ENCODE results near the gene CALHM2. TPM values are rescaled to one million over a fixed set of nuclear protein-coding genes. Genes with fewer than 3 reads are reported as not detected.

CALHM2 gene, protein sequence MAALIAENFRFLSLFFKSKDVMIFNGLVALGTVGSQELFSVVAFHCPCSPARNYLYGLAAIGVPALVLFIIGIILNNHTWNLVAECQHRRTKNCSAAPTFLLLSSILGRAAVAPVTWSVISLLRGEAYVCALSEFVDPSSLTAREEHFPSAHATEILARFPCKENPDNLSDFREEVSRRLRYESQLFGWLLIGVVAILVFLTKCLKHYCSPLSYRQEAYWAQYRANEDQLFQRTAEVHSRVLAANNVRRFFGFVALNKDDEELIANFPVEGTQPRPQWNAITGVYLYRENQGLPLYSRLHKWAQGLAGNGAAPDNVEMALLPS
- not detected in 2 replicates for total RNA-seq (2016; rRNA removed; fragmentation: Illumina TruSeq; extraction: Trizol)
- total RNA-seq (2016; cell fraction: cytosol; rRNA removed; fragmentation: Illumina TruSeq; extraction: Trizol; ENCODE audit: low read depth): not detected in 2 replicates
- 0.06 TPM in 1 of 2 replicates, not detected in the other for total RNA-seq (2016; cell fraction: insoluble cytoplasmic fraction; rRNA removed; fragmentation: Illumina TruSeq; extraction: Trizol)
- total RNA-seq (2016; cell fraction: membrane; rRNA removed; fragmentation: Illumina TruSeq; extraction: Trizol): 0.10 TPM in 1 of 2 replicates, not detected in the other
- not detected in 2 replicates for total RNA-seq (2016; cell fraction: nucleus; rRNA removed; fragmentation: Illumina TruSeq; extraction: Trizol)
- 0.15 TPM in 1 of 2 replicates, not detected in the other for polyA plus RNA-seq (2011; rRNA removed)
- polyA plus RNA-seq (2011; cell fraction: cytosol; rRNA removed): 0.09 and 0.15 TPM in 2 replicates
- polyA plus RNA-seq (2011; cell fraction: nucleus; rRNA removed): 0.09 and 0.19 TPM in 2 replicates
- polyA plus RNA-seq (2012): 0.24 and 0.43 TPM in 2 replicates
- not detected in 2 replicates for polyA plus RNA-seq (2016; cell fraction: cytosol; fragmentation: Illumina TruSeq; extraction: Trizol; ENCODE audit: low read depth)
- polyA plus RNA-seq (2016; cell fraction: insoluble cytoplasmic fraction; fragmentation: Illumina TruSeq; extraction: Trizol; ENCODE audit: low read depth): not detected in 2 replicates
- 0.17 TPM in 1 of 2 replicates, not detected in the other for polyA plus RNA-seq (2016; cell fraction: membrane; fragmentation: Illumina TruSeq; extraction: Trizol; ENCODE audit: low read depth)
- polyA plus RNA-seq (2016; cell fraction: nucleus; fragmentation: Illumina TruSeq; extraction: Trizol; ENCODE audit: insufficient read depth, low read depth): not detected in 2 replicates
- 0.24 and 3.0 TPM in 2 replicates for polyA minus RNA-seq (2011; rRNA and poly(A)+ RNA removed; ENCODE audit: low replicate concordance)
- polyA minus RNA-seq (2011; cell fraction: cytosol; rRNA and poly(A)+ RNA removed): not detected in 2 replicates
- not detected in 2 replicates for polyA minus RNA-seq (2011; cell fraction: nucleus; rRNA and poly(A)+ RNA removed)
- percentile 14 among the genes with signal in this experiment for Bru-seq, nascent RNA
- percentile 12 among the genes with signal in this experiment for BruChase-seq, experiment 1, labeled RNA remaining after a 6-hour chase
- BruChase-seq, experiment 2, labeled RNA remaining after a 2-hour chase: percentile 16 among the genes with signal in this experiment
- long read RNA-seq, experiment 1: 0 reads
- long read RNA-seq, experiment 2, partial matches to known transcripts: 1 of 1 reads
- long read RNA-seq, experiment 2, other reads (novel, unspliced or antisense): 0 of 1 reads

DNA sequence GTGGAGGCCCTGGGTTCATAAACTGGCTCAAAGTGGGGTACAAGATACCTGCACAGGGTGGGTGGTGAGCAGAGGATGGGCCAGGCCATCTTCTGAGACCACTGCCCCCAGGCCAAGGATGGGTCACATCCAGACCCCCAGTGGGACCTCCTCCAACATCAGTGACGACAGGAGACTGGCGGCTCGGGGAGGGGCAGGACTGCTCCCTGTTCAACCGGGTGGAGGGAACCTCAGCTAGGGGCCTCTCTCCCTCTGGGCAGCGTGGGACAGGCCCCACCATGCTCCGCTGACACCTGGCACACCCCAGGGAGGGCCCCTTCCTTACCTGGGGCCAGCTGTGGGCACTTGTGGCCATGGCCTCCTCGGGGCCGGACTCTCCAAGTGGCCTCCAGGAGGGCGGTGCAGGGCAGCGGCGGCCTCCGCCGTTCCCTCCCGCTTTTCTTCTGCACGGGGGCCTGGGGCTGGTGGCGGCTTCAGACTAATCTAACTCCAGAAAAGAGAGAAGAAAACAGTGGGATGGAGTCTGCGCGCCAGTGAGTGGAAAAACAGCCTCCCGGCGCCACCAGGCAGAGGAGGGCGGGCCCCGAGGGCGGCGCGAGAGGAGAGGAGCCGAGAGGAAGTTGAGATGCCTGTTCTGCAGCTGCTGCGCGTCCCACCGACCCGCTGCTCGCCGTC is at the start of gene CALHM2:
Gene CALHM2, minus strand, starts transcription at position 540 of the 675 bp plus-strand sequence. CDS start 2,429 bp downstream, outside the sequence.
- peaks cover 2 to 32% of the 10 kb centered on the region in 2 experiments for H3K27me3 ChIP-seq (ENCODE audit: control insufficient read depth in 1 of 2, insufficient read depth in 2 of 2, low read length in 2 of 2)
- intact Hi-C loops (cut with micrococcal nuclease; ENCODE audit: unreplicated experiment) (no loop called here), in situ Hi-C loops (cut with HindIII; ENCODE audit: extremely low pct_ligation_motif_present, low pct_unique_long_range_greater_than_20kb) (no loop called here)
- no peaks in the 10 kb centered on the region for H4K20me1 ChIP-seq (ENCODE audit: insufficient read depth, low read length)
- WGBS (ENCODE audit: low lambda C conversion rate): 6% methylated on average over 17 of the region's 32 CpGs
- H3K4me2 ChIP-seq (ENCODE audit: low read depth, low read length): peak within 1 kb of the TSS; percentile 81
- no TSS peak for BruUV-seq (replicated peaks)
- ChIA-PET POLR2A (interaction anchor here (1.0 kb wide), 1 partner anchor 10 kb away, joined by 3 read pairs; no protein-coding TSS in a partner anchor), CTCF (ENCODE audit: low intra/inter-chr PET ratio, low total read pairs) (no interaction called here)
- no peaks in the 10 kb centered on the region; a peak in 1 of 5 replicates for H3K36me3 ChIP-seq (replicated peaks in 1 of 2; ENCODE audit: control insufficient read depth in 1 of 2, insufficient read depth in 2 of 2, low read length in 2 of 2)
- peak within 1 kb of the TSS; percentile 54 to 69 (median 54) for H3K4me3 ChIP-seq (replicated peaks in 1 of 3; ENCODE audit: insufficient read depth in 1 of 3, low read depth in 2 of 3, low read length in 3 of 3)
- H3K9ac ChIP-seq (ENCODE audit: insufficient read depth, low read depth, low read length): peak within 1 kb of the TSS; percentile 30; the same call in 1 of the 2 replicates
- FAIRE-seq: no peak
- no peaks in the 10 kb centered on the region for H3K9me3 ChIP-seq (ENCODE audit: low read length)
- H3K27ac ChIP-seq (ENCODE audit: extremely low read length, insufficient read depth, low read length): no peak within 1 kb of the TSS
- H3K79me2 ChIP-seq (ENCODE audit: insufficient read depth, low read length): no peaks in the 10 kb centered on the region
- ATAC-seq: peak; percentile 77
- H2AFZ ChIP-seq (ENCODE audit: low read length): no peak within 1 kb of the TSS
- peaks cover 25% of the 10 kb centered on the region for H3K4me1 ChIP-seq (ENCODE audit: insufficient read depth, low read length)
- DNase-seq (ENCODE audit: low spot score): peak; percentile 13
- TF ChIP-seq ZNF768 (CRISPR knock-in tag; IDR thresholded peaks at IDR 0.05) (0 out of 2 replicates have a peak, but pooled peaks have one; percentile 8), THYN1 (CRISPR knock-in tag; IDR thresholded peaks at IDR 0.05; ENCODE audit: borderline replicate concordance, low read depth) (no peak), ARNT2 (CRISPR knock-in tag; IDR thresholded peaks at IDR 0.05; ENCODE audit: low read depth) (0 out of 2 replicates have a peak, but pooled peaks have one; percentile 16), ZNF501 (CRISPR knock-in tag; IDR thresholded peaks at IDR 0.05) (0 out of 2 replicates have a peak, but pooled peaks have one; percentile 53)
- TF ChIP-seq, protein P1, sequence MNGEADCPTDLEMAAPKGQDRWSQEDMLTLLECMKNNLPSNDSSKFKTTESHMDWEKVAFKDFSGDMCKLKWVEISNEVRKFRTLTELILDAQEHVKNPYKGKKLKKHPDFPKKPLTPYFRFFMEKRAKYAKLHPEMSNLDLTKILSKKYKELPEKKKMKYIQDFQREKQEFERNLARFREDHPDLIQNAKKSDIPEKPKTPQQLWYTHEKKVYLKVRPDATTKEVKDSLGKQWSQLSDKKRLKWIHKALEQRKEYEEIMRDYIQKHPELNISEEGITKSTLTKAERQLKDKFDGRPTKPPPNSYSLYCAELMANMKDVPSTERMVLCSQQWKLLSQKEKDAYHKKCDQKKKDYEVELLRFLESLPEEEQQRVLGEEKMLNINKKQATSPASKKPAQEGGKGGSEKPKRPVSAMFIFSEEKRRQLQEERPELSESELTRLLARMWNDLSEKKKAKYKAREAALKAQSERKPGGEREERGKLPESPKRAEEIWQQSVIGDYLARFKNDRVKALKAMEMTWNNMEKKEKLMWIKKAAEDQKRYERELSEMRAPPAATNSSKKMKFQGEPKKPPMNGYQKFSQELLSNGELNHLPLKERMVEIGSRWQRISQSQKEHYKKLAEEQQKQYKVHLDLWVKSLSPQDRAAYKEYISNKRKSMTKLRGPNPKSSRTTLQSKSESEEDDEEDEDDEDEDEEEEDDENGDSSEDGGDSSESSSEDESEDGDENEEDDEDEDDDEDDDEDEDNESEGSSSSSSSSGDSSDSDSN (CRISPR knock-in tag; IDR thresholded peaks at IDR 0.05): 0 out of 2 replicates have a peak, but pooled peaks have one; percentile 21
- TF ChIP-seq, protein P2, sequence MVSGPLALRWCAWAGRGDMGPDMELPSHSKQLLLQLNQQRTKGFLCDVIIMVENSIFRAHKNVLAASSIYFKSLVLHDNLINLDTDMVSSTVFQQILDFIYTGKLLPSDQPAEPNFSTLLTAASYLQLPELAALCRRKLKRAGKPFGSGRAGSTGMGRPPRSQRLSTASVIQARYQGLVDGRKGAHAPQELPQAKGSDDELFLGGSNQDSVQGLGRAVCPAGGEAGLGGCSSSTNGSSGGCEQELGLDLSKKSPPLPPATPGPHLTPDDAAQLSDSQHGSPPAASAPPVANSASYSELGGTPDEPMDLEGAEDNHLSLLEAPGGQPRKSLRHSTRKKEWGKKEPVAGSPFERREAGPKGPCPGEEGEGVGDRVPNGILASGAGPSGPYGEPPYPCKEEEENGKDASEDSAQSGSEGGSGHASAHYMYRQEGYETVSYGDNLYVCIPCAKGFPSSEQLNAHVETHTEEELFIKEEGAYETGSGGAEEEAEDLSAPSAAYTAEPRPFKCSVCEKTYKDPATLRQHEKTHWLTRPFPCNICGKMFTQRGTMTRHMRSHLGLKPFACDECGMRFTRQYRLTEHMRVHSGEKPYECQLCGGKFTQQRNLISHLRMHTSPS (CRISPR knock-in tag; IDR thresholded peaks at IDR 0.05; ENCODE audit: low read depth): 0 out of 2 replicates have a peak, but pooled peaks have one; percentile 26
- TF ChIP-seq, protein P3, sequence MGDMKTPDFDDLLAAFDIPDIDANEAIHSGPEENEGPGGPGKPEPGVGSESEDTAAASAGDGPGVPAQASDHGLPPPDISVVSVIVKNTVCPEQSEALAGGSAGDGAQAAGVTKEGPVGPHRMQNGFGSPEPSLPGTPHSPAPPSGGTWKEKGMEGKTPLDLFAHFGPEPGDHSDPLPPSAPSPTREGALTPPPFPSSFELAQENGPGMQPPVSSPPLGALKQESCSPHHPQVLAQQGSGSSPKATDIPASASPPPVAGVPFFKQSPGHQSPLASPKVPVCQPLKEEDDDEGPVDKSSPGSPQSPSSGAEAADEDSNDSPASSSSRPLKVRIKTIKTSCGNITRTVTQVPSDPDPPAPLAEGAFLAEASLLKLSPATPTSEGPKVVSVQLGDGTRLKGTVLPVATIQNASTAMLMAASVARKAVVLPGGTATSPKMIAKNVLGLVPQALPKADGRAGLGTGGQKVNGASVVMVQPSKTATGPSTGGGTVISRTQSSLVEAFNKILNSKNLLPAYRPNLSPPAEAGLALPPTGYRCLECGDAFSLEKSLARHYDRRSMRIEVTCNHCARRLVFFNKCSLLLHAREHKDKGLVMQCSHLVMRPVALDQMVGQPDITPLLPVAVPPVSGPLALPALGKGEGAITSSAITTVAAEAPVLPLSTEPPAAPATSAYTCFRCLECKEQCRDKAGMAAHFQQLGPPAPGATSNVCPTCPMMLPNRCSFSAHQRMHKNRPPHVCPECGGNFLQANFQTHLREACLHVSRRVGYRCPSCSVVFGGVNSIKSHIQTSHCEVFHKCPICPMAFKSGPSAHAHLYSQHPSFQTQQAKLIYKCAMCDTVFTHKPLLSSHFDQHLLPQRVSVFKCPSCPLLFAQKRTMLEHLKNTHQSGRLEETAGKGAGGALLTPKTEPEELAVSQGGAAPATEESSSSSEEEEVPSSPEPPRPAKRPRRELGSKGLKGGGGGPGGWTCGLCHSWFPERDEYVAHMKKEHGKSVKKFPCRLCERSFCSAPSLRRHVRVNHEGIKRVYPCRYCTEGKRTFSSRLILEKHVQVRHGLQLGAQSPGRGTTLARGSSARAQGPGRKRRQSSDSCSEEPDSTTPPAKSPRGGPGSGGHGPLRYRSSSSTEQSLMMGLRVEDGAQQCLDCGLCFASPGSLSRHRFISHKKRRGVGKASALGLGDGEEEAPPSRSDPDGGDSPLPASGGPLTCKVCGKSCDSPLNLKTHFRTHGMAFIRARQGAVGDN (CRISPR knock-in tag; IDR thresholded peaks at IDR 0.05): peak; percentile 39; the same call in 1 of the 2 replicates
